Measurements from ENCODE around the gene KHDC1.
"Not testable (repeated sequence)": the region's sequence is repeated elsewhere in the genome, so short reads cannot be mapped to it uniquely, and the experiment has no call there.

- TF ChIP-seq, protein P1, sequence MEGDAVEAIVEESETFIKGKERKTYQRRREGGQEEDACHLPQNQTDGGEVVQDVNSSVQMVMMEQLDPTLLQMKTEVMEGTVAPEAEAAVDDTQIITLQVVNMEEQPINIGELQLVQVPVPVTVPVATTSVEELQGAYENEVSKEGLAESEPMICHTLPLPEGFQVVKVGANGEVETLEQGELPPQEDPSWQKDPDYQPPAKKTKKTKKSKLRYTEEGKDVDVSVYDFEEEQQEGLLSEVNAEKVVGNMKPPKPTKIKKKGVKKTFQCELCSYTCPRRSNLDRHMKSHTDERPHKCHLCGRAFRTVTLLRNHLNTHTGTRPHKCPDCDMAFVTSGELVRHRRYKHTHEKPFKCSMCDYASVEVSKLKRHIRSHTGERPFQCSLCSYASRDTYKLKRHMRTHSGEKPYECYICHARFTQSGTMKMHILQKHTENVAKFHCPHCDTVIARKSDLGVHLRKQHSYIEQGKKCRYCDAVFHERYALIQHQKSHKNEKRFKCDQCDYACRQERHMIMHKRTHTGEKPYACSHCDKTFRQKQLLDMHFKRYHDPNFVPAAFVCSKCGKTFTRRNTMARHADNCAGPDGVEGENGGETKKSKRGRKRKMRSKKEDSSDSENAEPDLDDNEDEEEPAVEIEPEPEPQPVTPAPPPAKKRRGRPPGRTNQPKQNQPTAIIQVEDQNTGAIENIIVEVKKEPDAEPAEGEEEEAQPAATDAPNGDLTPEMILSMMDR (conservative IDR thresholded peaks at IDR 0.05 in 1 of 2, IDR thresholded peaks at IDR 0.05 in 1 of 2; ENCODE audit: extremely low read depth in 1 of 2, insufficient read depth in 1 of 2, low read depth in 1 of 2, low read length in 2 of 2), result not testable (repeated sequence)
- TF ChIP-seq EZH2 (IDR thresholded peaks at IDR 0.05; ENCODE audit: borderline replicate concordance, low read length), result not testable (repeated sequence)
Measured at GRCh38 chr6:73310503-73310845, 47.5 kb upstream of the KHDC1 start.

Measured in mammary epithelial cell (primary cell).